Fibroblast of lung (primary cell): ENCODE data around the gene SETBP1. TPM values are rescaled to one million over a fixed set of nuclear protein-coding genes. Genes with fewer than 3 reads are reported as not detected.

Experiments used
- DNase-seq, 2 donors: peaks; one replicate each; pipeline versions ENCODE4 v3.0.0 to v3.0.0-alpha.2; 2010; ENCODE audit warnings: low read depth in 2 of 2
- H2AFZ ChIP-seq: 2 replicates; pipeline ENCODE4 v1.5.1; 2012; ENCODE audit warnings: low read length, control low read depth, inconsistent platforms
- H3K27ac ChIP-seq: 2 replicates; pipeline ENCODE4 v1.5.1; 2011; ENCODE audit warnings: low read length, control low read depth; ENCODE audit not compliant: insufficient read depth
- H3K27me3 ChIP-seq: 2 replicates; pipeline ENCODE4 v1.5.1; 2011; ENCODE audit warnings: mild to moderate bottlenecking, low read length; ENCODE audit not compliant: control insufficient read depth, insufficient read depth
- H3K36me3 ChIP-seq: 2 replicates; pipeline ENCODE4 v1.5.1; 2011; ENCODE audit warnings: low read length; ENCODE audit not compliant: control insufficient read depth, insufficient read depth
- H3K4me1 ChIP-seq: 2 replicates; pipeline ENCODE4 v1.5.1; 2011; ENCODE audit warnings: low read length; ENCODE audit not compliant: control insufficient read depth, insufficient read depth; ENCODE audit errors: extremely low read depth
- H3K4me2 ChIP-seq: 2 replicates; pipeline ENCODE4 v1.5.1; 2011; ENCODE audit warnings: low read length, control low read depth; ENCODE audit not compliant: insufficient read depth; ENCODE audit errors: extremely low read depth
- H3K4me3 ChIP-seq, 4 experiments: fragments of 200-600 bp in 1 of 4; sonication (generic) in 1 of 4; replicated peaks in 1 of 4; 2 replicates each; pipeline ENCODE4 v1.5.1; 2011 to 2016; ENCODE audit warnings: low read length in 4 of 4, low read depth in 3 of 4, mild to moderate bottlenecking in 3 of 4, control low read depth in 2 of 4, inconsistent platforms in 1 of 4, mixed read lengths in 1 of 4; ENCODE audit not compliant: insufficient read depth in 1 of 4; ENCODE audit errors: control extremely low read depth in 1 of 4
- H3K79me2 ChIP-seq: 2 replicates; pipeline ENCODE4 v1.5.1; 2012; ENCODE audit warnings: mild to moderate bottlenecking, low read length, inconsistent platforms; ENCODE audit not compliant: control insufficient read depth, insufficient read depth
- H3K9ac ChIP-seq: 2 replicates; pipeline ENCODE4 v1.5.1; 2011; ENCODE audit warnings: mild to moderate bottlenecking, low read length, control low read depth; ENCODE audit not compliant: insufficient read depth
- H3K9me3 ChIP-seq: 2 replicates; pipeline ENCODE4 v1.5.1; 2012; ENCODE audit warnings: low read depth, low read length; ENCODE audit not compliant: control insufficient read depth, insufficient read depth
- H4K20me1 ChIP-seq: 2 replicates; pipeline ENCODE4 v1.5.1; 2011; ENCODE audit warnings: low read length; ENCODE audit not compliant: control insufficient read depth, insufficient read depth; ENCODE audit errors: extremely low read depth
- CTCF ChIP-seq, 2 donors: IDR thresholded peaks in 1 of 2; conservative IDR thresholded peaks in 1 of 2; 1 replicate in 1 of 2; 2 replicates in 1 of 2; pipeline ENCODE4 v1.5.1; 2011 to 2012; ENCODE audit warnings: low read length in 2 of 2, control low read depth in 1 of 2, inconsistent platforms in 1 of 2, low read depth in 1 of 2, mild to moderate bottlenecking in 1 of 2
- EZH2 ChIP-seq: IDR thresholded peaks from 2 replicates; pipeline ENCODE4 v1.5.1; 2012; ENCODE audit warnings: low read length, control low read depth, mild to moderate bottlenecking; ENCODE audit errors: missing control alignments
- polyA plus RNA-seq, 2 donors: library from polyadenylated mRNA; depleted of rRNA in 1 of 2; stranded (reverse) in 1 of 2; unstranded in 1 of 2; fragments of >200 nt; gene quantifications; 2 replicates each; pipeline ENCODE4 v1.2.1, GENCODE V29; 2011 to 2012; ENCODE audit warnings: missing spikeins in 1 of 2
- total RNA-seq: library from RNA; depleted of rRNA; stranded (reverse); fragments of >200 nt; gene quantifications from 2 replicates; pipeline ENCODE4 v1.2.1, GENCODE V29; 2014

SETBP1 gene
- total and polyA plus RNA-seq, 2 donors (not counting 1 experiment from before 2014, with no cell fraction given) = 4.5 to 5.4 TPM

DNA sequence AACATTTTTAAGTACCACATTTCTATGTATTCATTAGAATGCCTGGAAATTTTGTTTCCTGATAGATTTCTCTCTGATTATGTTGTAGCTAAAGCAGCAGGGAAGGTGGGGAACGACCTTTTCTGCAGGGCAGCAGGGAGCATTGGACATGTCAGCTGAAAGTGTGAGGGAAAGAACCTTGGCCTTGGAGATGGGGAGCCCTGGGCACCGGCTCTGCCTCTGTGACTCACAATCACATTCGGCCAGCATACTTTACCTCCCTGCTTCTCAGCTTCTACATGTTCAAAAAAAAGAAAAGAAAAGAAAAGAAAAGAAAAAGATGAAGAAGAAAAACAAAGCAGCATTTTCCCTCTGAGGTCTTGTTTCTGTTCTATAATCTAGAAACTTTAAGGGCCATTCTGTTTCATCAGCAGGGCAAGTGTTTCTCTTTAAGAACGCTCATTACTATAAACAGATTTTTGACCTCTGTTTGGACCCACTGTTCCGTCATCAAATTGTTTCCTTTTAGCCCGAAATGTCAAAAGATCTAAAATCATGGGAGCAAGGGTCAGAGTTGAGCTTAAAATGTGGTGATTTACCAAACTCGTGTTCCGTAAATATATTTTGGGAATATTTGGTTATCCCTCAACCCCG, 27.9 kb downstream of the SETBP1 start:
- Histone ChIP-seq H3K36me3 (no peaks in the 10 kb centered on the region), H3K79me2 (no peaks in the 10 kb centered on the region), H3K4me3 (peak overlapping the region in 1 of 4 experiments; percentile 32), H4K20me1 (no peaks in the 10 kb centered on the region), H2AFZ (no peak overlapping the region), H3K4me2 (peak overlapping the region; percentile 69), H3K4me1 (peaks cover 11% of the 10 kb centered on the region), H3K9me3 (no peaks in the 10 kb centered on the region), H3K27me3 (no peaks in the 10 kb centered on the region), H3K9ac (no peak overlapping the region), H3K27ac (peak overlapping the region; percentile 38)
- DNase-seq = peak; percentile 36 to 85
- TF ChIP-seq EZH2 = no peak
- TF ChIP-seq CTCF (conservative IDR thresholded peaks at IDR 0.05 in 1 of 2, IDR thresholded peaks at IDR 0.05 in 1 of 2; ENCODE audit: low read depth in 1 of 2, low read length in 2 of 2) = no peak

DNA sequence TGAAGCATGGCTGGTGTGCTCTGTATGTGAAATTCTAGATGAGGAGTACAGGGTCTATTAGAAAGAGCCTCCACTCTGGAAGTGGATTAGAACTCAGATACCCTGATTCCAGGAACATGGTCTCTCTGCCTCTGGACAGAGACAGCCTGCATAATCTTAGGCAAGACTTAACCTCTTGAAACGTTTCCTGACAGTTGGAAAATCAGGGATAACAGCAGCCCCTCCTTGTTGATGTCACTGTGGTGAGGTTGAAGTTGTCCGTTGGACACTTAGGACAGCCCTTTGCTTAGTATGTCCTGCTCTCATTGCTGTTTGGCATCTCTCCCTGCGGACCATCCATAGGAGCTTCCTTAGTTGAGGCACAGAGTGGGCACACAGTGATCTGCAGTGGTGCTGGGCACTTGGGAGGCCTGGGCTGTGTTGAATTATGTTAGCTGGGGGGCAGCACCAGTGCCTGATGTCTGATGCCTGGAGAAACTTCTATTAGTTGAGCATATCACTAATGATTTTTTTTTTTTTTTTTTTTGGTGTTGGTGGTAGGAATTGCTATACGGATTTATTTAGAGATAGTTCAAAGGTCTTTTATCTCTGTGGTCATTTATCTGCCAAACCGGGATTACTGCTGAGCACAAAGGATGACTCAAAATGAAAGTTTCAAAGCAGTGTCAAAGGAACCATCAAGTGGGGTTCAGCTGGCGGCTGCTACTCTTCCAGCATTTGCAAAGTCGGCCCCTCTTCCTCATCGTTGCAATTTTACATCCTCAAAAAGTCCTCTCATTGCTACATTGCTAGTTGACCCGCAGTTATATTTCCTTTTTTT, 28.8 kb downstream of the SETBP1 start:
- Histone ChIP-seq H3K36me3 (no peaks in the 10 kb centered on the region), H4K20me1 (no peaks in the 10 kb centered on the region), H3K4me3 (no peak overlapping the region), H3K4me1 (peaks cover 11% of the 10 kb centered on the region), H3K27me3 (no peaks in the 10 kb centered on the region), H3K4me2 (peak overlapping the region; percentile 69), H3K9ac (no peak overlapping the region), H3K79me2 (no peaks in the 10 kb centered on the region), H3K9me3 (no peaks in the 10 kb centered on the region), H3K27ac (peak overlapping the region; percentile 38), H2AFZ (no peak overlapping the region)
- no peak for TF ChIP-seq EZH2
- TF ChIP-seq CTCF (conservative IDR thresholded peaks at IDR 0.05 in 1 of 2, IDR thresholded peaks at IDR 0.05 in 1 of 2; ENCODE audit: low read depth in 1 of 2, low read length in 2 of 2) = no peak
- peak in 1 of 2 donors; percentile 33 for DNase-seq

- no peak for DNase-seq
- H3K9me3 ChIP-seq = no peaks in the 10 kb centered on the region
These were observed 30.2 kb downstream of the SETBP1 start for GRCh38 chr18:44710931-44711330.

More at GRCh38 chr18:44710931-44711330, 30.2 kb downstream of the SETBP1 start:
- Histone ChIP-seq H3K79me2 (no peaks in the 10 kb centered on the region), H3K4me2 (no peak overlapping the region), H3K27me3 (no peaks in the 10 kb centered on the region), H3K27ac (no peak overlapping the region), H3K36me3 (no peaks in the 10 kb centered on the region), H4K20me1 (no peaks in the 10 kb centered on the region), H3K4me3 (no peak overlapping the region), H3K4me1 (peaks cover 11% of the 10 kb centered on the region), H2AFZ (no peak overlapping the region), H3K9ac (no peak overlapping the region)
- TF ChIP-seq EZH2 = no peak
- no peak for TF ChIP-seq CTCF (conservative IDR thresholded peaks at IDR 0.05 in 1 of 2, IDR thresholded peaks at IDR 0.05 in 1 of 2; ENCODE audit: low read depth in 1 of 2, low read length in 2 of 2)
